ENCODE data around the gene DTHD1.

DNA sequence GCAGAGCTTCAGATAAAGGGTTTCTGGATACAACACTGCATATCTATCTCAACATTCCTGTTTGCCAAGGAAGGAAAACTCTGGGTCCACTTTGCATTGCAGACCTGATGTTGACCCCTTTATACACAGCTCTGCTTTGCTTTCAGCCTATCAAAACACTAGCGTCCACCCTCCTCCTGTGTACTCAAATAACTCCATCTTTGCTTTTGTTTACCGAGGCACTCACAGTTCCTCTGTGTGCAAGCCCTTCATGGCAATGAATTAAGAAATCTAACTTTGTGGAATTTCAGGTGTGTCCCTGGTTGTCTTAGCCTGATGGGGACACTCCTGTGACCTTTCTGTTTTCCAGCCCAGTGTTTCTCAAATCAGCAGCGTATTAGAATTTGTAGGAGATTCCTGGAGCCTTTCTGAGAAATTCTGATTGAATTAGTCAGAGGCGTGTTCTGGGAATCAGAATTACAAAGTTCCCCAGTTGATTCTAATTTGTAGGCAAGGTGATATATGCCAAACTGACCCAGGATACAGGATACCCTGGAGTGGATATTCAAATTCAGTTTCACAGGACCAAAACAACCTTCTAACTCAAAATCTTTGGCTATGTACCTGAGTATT is 68.6 kb downstream of the DTHD1 start:
- TF ChIP-seq, protein P1, sequence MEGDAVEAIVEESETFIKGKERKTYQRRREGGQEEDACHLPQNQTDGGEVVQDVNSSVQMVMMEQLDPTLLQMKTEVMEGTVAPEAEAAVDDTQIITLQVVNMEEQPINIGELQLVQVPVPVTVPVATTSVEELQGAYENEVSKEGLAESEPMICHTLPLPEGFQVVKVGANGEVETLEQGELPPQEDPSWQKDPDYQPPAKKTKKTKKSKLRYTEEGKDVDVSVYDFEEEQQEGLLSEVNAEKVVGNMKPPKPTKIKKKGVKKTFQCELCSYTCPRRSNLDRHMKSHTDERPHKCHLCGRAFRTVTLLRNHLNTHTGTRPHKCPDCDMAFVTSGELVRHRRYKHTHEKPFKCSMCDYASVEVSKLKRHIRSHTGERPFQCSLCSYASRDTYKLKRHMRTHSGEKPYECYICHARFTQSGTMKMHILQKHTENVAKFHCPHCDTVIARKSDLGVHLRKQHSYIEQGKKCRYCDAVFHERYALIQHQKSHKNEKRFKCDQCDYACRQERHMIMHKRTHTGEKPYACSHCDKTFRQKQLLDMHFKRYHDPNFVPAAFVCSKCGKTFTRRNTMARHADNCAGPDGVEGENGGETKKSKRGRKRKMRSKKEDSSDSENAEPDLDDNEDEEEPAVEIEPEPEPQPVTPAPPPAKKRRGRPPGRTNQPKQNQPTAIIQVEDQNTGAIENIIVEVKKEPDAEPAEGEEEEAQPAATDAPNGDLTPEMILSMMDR (conservative IDR thresholded peaks at IDR 0.05): no peak
- no peak for TF ChIP-seq EZH2 (IDR thresholded peaks at IDR 0.05; ENCODE audit: low read depth)

Measured in PC-9 (cell line).